ENCODE results near the gene PLA2G4A. TPM values are rescaled to one million over a fixed set of nuclear protein-coding genes. Genes with fewer than 3 reads are reported as not detected.

The PLA2G4A gene
- total and polyA plus RNA-seq, 2 donors (not counting 1 experiment from before 2014, with no cell fraction given) = 2.8 to 5.8 TPM

DNA sequence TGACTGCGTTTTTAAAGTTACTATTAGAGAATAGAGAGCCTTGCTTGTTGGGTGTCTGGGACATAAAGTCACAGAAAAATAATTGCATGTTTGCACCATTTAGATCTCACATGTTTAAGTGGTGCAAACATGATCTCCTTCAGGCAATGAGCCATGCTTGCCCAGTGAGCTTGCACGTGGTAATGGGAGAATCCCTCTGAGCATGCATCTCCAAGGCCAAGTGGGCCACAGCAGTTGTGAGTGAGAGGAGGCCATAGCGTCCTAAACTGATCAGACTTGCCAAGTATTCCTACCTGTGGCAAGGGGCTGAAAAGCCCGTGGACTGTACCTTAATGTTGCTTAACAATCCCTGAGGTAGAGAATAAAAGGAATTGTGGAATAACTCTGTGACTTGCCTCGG, 158.3 kb downstream of the PLA2G4A start:
- no peaks in the 10 kb centered on the region for H3K36me3 ChIP-seq (ENCODE audit: control insufficient read depth, insufficient read depth, low read length)
- no peaks in the 10 kb centered on the region for H3K9me3 ChIP-seq (ENCODE audit: control insufficient read depth, insufficient read depth, low read depth, low read length)
- H3K9ac ChIP-seq (ENCODE audit: insufficient read depth, low read length) = no peak overlapping the region
- no peaks in the 10 kb centered on the region for H4K20me1 ChIP-seq (ENCODE audit: control insufficient read depth, extremely low read depth, insufficient read depth, low read length)
- H3K4me1 ChIP-seq (ENCODE audit: control insufficient read depth, extremely low read depth, insufficient read depth, low read length) = no peaks in the 10 kb centered on the region
- TF ChIP-seq EZH2 (IDR thresholded peaks at IDR 0.05; ENCODE audit: low read length, missing control alignments) = no peak
- TF ChIP-seq CTCF (conservative IDR thresholded peaks at IDR 0.05 in 1 of 2, IDR thresholded peaks at IDR 0.05 in 1 of 2; ENCODE audit: low read depth in 1 of 2, low read length in 2 of 2) = no peak
- H3K27me3 ChIP-seq (ENCODE audit: control insufficient read depth, insufficient read depth, low read length) = no peaks in the 10 kb centered on the region
- no peak overlapping the region for H3K4me2 ChIP-seq (ENCODE audit: extremely low read depth, insufficient read depth, low read length)
- H2AFZ ChIP-seq (ENCODE audit: low read length) = no peak overlapping the region
- H3K4me3 ChIP-seq (replicated peaks in 1 of 4; ENCODE audit: control extremely low read depth in 1 of 4, insufficient read depth in 1 of 4, low read depth in 3 of 4, low read length in 4 of 4) = no peak overlapping the region
- DNase-seq (ENCODE audit: low read depth in 2 of 2) = no peak
- no peak overlapping the region for H3K27ac ChIP-seq (ENCODE audit: insufficient read depth, low read length)
- no peaks in the 10 kb centered on the region for H3K79me2 ChIP-seq (ENCODE audit: control insufficient read depth, insufficient read depth, low read length)

GRCh38 chr1:186987769-186988168, 159.0 kb downstream of the PLA2G4A start:
- Histone ChIP-seq H2AFZ (ENCODE audit: low read length) (no peak overlapping the region), H3K4me3 (replicated peaks in 1 of 4; ENCODE audit: control extremely low read depth in 1 of 4, insufficient read depth in 1 of 4, low read depth in 3 of 4, low read length in 4 of 4) (no peak overlapping the region), H3K9ac (ENCODE audit: insufficient read depth, low read length) (no peak overlapping the region), H3K4me1 (ENCODE audit: control insufficient read depth, extremely low read depth, insufficient read depth, low read length) (no peaks in the 10 kb centered on the region), H3K79me2 (ENCODE audit: control insufficient read depth, insufficient read depth, low read length) (no peaks in the 10 kb centered on the region), H3K27ac (ENCODE audit: insufficient read depth, low read length) (no peak overlapping the region), H3K4me2 (ENCODE audit: extremely low read depth, insufficient read depth, low read length) (no peak overlapping the region), H3K9me3 (ENCODE audit: control insufficient read depth, insufficient read depth, low read depth, low read length) (no peaks in the 10 kb centered on the region), H4K20me1 (ENCODE audit: control insufficient read depth, extremely low read depth, insufficient read depth, low read length) (no peaks in the 10 kb centered on the region), H3K27me3 (ENCODE audit: control insufficient read depth, insufficient read depth, low read length) (no peaks in the 10 kb centered on the region), H3K36me3 (ENCODE audit: control insufficient read depth, insufficient read depth, low read length) (no peaks in the 10 kb centered on the region)
- DNase-seq (ENCODE audit: low read depth in 2 of 2) = no peak
- peak in 1 of 2 donors; percentile 35 for TF ChIP-seq CTCF (conservative IDR thresholded peaks at IDR 0.05 in 1 of 2, IDR thresholded peaks at IDR 0.05 in 1 of 2; ENCODE audit: low read depth in 1 of 2, low read length in 2 of 2)
- no peak for TF ChIP-seq EZH2 (IDR thresholded peaks at IDR 0.05; ENCODE audit: low read length, missing control alignments)

DNA sequence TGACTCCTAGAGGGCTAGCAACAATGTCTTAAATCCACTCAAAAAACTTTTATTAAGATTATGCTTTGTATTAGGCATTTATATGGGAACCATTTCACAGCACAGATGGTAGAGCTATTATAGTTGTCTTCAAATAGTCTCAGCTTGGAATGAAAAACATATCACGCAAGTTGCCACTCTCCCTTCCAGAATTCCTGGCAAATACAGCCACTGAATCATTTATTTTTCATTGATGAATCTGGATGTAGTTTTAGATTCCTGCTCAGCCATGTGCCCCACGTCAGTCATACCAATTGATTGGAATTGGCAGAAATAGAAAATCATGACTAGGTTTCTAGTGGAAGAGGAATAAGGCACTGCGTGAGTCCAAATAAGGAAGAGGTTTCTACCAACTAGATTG, 165.2 kb downstream of the PLA2G4A start:
- no peak for DNase-seq (ENCODE audit: low read depth in 2 of 2)
- Histone ChIP-seq H3K4me2 (ENCODE audit: extremely low read depth, insufficient read depth, low read length) (no peak overlapping the region), H3K27ac (ENCODE audit: insufficient read depth, low read length) (no peak overlapping the region), H3K4me3 (replicated peaks in 1 of 4; ENCODE audit: control extremely low read depth in 1 of 4, insufficient read depth in 1 of 4, low read depth in 3 of 4, low read length in 4 of 4) (no peak overlapping the region), H3K79me2 (ENCODE audit: control insufficient read depth, insufficient read depth, low read length) (no peaks in the 10 kb centered on the region), H3K9me3 (ENCODE audit: control insufficient read depth, insufficient read depth, low read depth, low read length) (no peaks in the 10 kb centered on the region), H3K9ac (ENCODE audit: insufficient read depth, low read length) (no peak overlapping the region), H3K36me3 (ENCODE audit: control insufficient read depth, insufficient read depth, low read length) (no peaks in the 10 kb centered on the region), H4K20me1 (ENCODE audit: control insufficient read depth, extremely low read depth, insufficient read depth, low read length) (no peaks in the 10 kb centered on the region), H3K4me1 (ENCODE audit: control insufficient read depth, extremely low read depth, insufficient read depth, low read length) (no peaks in the 10 kb centered on the region), H2AFZ (ENCODE audit: low read length) (no peak overlapping the region), H3K27me3 (ENCODE audit: control insufficient read depth, insufficient read depth, low read length) (no peaks in the 10 kb centered on the region)
- TF ChIP-seq EZH2 (IDR thresholded peaks at IDR 0.05; ENCODE audit: low read length, missing control alignments) = no peak

Measured in fibroblast of lung (primary cell).